ENCODE results near the gene NCF2.
"Not testable (repeated sequence)": the region's sequence is repeated elsewhere in the genome, so short reads cannot be mapped to it uniquely, and the experiment has no call there.

NCF2 gene

GRCh38 chr1:183622884-183623785 lies 32.9 kb upstream of the NCF2 start:
- TF ChIP-seq POLR2A (IDR thresholded peaks at IDR 0.05; ENCODE audit: low read depth, low read length), result no peak
- FAIRE-seq, result peak; percentile 98
- peak; percentile 36 for DNase-seq (ENCODE audit: insufficient read length, low spot score)

GRCh38 chr1:183622013-183622412 lies 31.8 kb upstream of the NCF2 start:
- TF ChIP-seq POLR2A (IDR thresholded peaks at IDR 0.05; ENCODE audit: low read depth, low read length), result no peak
- FAIRE-seq (no peak), DNase-seq (ENCODE audit: insufficient read length, low spot score) (no peak)

GRCh38 chr1:183620311-183620710 lies 30.1 kb upstream of the NCF2 start:
- FAIRE-seq (no peak), DNase-seq (ENCODE audit: insufficient read length, low spot score) (no peak)
- no peak for TF ChIP-seq POLR2A (IDR thresholded peaks at IDR 0.05; ENCODE audit: low read depth, low read length)

- FAIRE-seq (no peak), DNase-seq (ENCODE audit: insufficient read length, low spot score) (no peak)
- TF ChIP-seq POLR2A (IDR thresholded peaks at IDR 0.05; ENCODE audit: low read depth, low read length), result no peak
Observed at GRCh38 chr1:183619781-183620180, 29.5 kb upstream of the NCF2 start.

GRCh38 chr1:183618202-183618601 lies 27.9 kb upstream of the NCF2 start:
- DNase-seq (ENCODE audit: insufficient read length, low spot score); FAIRE-seq: not testable (repeated sequence)

- not testable (repeated sequence) for DNase-seq (ENCODE audit: insufficient read length, low spot score); FAIRE-seq
Observed at GRCh38 chr1:183612975-183613374, 22.7 kb upstream of the NCF2 start.

- no peak for TF ChIP-seq POLR2A (IDR thresholded peaks at IDR 0.05; ENCODE audit: low read depth, low read length)
- FAIRE-seq (no peak), DNase-seq (ENCODE audit: insufficient read length, low spot score) (no peak)
Observed at GRCh38 chr1:183612407-183612806, 22.1 kb upstream of the NCF2 start.

- no peak for FAIRE-seq
- no peak for TF ChIP-seq POLR2A (IDR thresholded peaks at IDR 0.05; ENCODE audit: low read depth, low read length)
- DNase-seq (ENCODE audit: insufficient read length, low spot score), result no peak
Observed at GRCh38 chr1:183611021-183611420, 20.8 kb upstream of the NCF2 start.

- no peak for TF ChIP-seq POLR2A (IDR thresholded peaks at IDR 0.05; ENCODE audit: low read depth, low read length)
- peak; percentile 16 for DNase-seq (ENCODE audit: insufficient read length, low spot score)
- FAIRE-seq, result no peak
Observed at GRCh38 chr1:183609759-183610452, 19.6 kb upstream of the NCF2 start.

- no peak for TF ChIP-seq POLR2A (IDR thresholded peaks at IDR 0.05; ENCODE audit: low read depth, low read length)
- FAIRE-seq (no peak), DNase-seq (ENCODE audit: insufficient read length, low spot score) (no peak)
Observed at GRCh38 chr1:183609313-183609712, 19.1 kb upstream of the NCF2 start.

- DNase-seq (ENCODE audit: insufficient read length, low spot score), result no peak
- no peak for FAIRE-seq
- TF ChIP-seq POLR2A (IDR thresholded peaks at IDR 0.05; ENCODE audit: low read depth, low read length), result no peak
Observed at GRCh38 chr1:183607322-183607980, 17.2 kb upstream of the NCF2 start.

GRCh38 chr1:183605904-183606303 lies 15.6 kb upstream of the NCF2 start:
- no peak for DNase-seq (ENCODE audit: insufficient read length, low spot score)
- no peak for FAIRE-seq
- no peak for TF ChIP-seq POLR2A (IDR thresholded peaks at IDR 0.05; ENCODE audit: low read depth, low read length)

GRCh38 chr1:183604815-183605214 lies 14.6 kb upstream of the NCF2 start:
- TF ChIP-seq POLR2A (IDR thresholded peaks at IDR 0.05; ENCODE audit: low read depth, low read length), result no peak
- FAIRE-seq (no peak), DNase-seq (ENCODE audit: insufficient read length, low spot score) (no peak)

GRCh38 chr1:183604038-183604808 lies 14.0 kb upstream of the NCF2 start:
- FAIRE-seq (no peak), DNase-seq (ENCODE audit: insufficient read length, low spot score) (no peak)
- no peak for TF ChIP-seq POLR2A (IDR thresholded peaks at IDR 0.05; ENCODE audit: low read depth, low read length)
